RWPE2 (cell line): ENCODE measurements around the gene TBC1D23.
A peak's percentile ranks its signal among the peaks of the same experiment; 100 is the strongest.

Source experiments
- ATAC-seq: fragments of 200-7000 bp; cut with Tn5 transposase; 3 replicates; pipeline ENCODE4 v1.9.1; 2021; ENCODE audit warnings: low read depth
- DNase-seq: peaks from one replicate; pipeline ENCODE4 v3.0.0-alpha.2; 2020; ENCODE audit warnings: low spot score
- H3K27ac ChIP-seq: fragments of 450-650 bp; 2 replicates; pipeline ENCODE4 v1.5.1; 2017; ENCODE audit warnings: mild to moderate bottlenecking; ENCODE audit not compliant: poor library complexity, severe bottlenecking
- H3K27me3 ChIP-seq: fragments of 250-450 bp; sonication (Bioruptor Pico); 2 replicates; pipeline ENCODE4 v1.5.1; 2021; ENCODE audit warnings: mild to moderate bottlenecking, moderate library complexity; ENCODE audit not compliant: insufficient read depth, poor library complexity, severe bottlenecking
- H3K36me3 ChIP-seq: fragments of 250-450 bp; sonication (Bioruptor Pico); 2 replicates; pipeline ENCODE4 v1.5.1; 2020; ENCODE audit warnings: low read depth, mild to moderate bottlenecking, moderate library complexity
- H3K4me1 ChIP-seq: fragments of 250-450 bp; sonication (Bioruptor Pico); 2 replicates; pipeline ENCODE4 v1.5.1; 2021; ENCODE audit warnings: mild to moderate bottlenecking, moderate library complexity; ENCODE audit not compliant: insufficient read depth, poor library complexity, severe bottlenecking
- H3K4me3 ChIP-seq: fragments of 250-450 bp; sonication (Bioruptor Pico); 2 replicates; pipeline ENCODE4 v1.5.1; 2021; ENCODE audit warnings: mild to moderate bottlenecking, moderate library complexity; ENCODE audit not compliant: severe bottlenecking
- H3K9me3 ChIP-seq: fragments of 250-450 bp; sonication (Bioruptor Pico); 2 replicates; pipeline ENCODE4 v1.5.1; 2021; ENCODE audit warnings: mild to moderate bottlenecking, moderate library complexity; ENCODE audit not compliant: severe bottlenecking
- CTCF ChIP-seq: fragments of 450-650 bp; IDR thresholded peaks from one replicate; pipeline ENCODE4 v1.5.1; 2017; ENCODE audit warnings: mild to moderate bottlenecking, moderate library complexity; ENCODE audit not compliant: poor library complexity, severe bottlenecking

Gene TBC1D23

GRCh38 chr3:100246999-100247398 lies 13.8 kb upstream of the TBC1D23 start:
- TF ChIP-seq CTCF, result no peak
- Histone ChIP-seq H3K36me3 (no peaks in the 10 kb centered on the region), H3K27ac (no peak overlapping the region), H3K4me1 (no peaks in the 10 kb centered on the region), H3K4me3 (no peak overlapping the region), H3K27me3 (no peaks in the 10 kb centered on the region), H3K9me3 (no peaks in the 10 kb centered on the region)
- DNase-seq (no peak), ATAC-seq (no peak)

- Histone ChIP-seq H3K4me1 (no peaks in the 10 kb centered on the region), H3K27ac (no peak overlapping the region), H3K27me3 (no peaks in the 10 kb centered on the region), H3K4me3 (no peak overlapping the region), H3K9me3 (no peaks in the 10 kb centered on the region), H3K36me3 (no peaks in the 10 kb centered on the region)
- DNase-seq, result no peak
- no peak for ATAC-seq
- no peak for TF ChIP-seq CTCF
These were observed 8.8 kb upstream of the TBC1D23 start for GRCh38 chr3:100252001-100252400.

GRCh38 chr3:100254168-100254777 lies 6.5 kb upstream of the TBC1D23 start:
- H3K27me3 ChIP-seq, result no peaks in the 10 kb centered on the region
- no peak overlapping the region for H3K27ac ChIP-seq
- no peaks in the 10 kb centered on the region for H3K9me3 ChIP-seq
- ATAC-seq (peak; percentile 80), DNase-seq (no peak)
- H3K36me3 ChIP-seq, result no peaks in the 10 kb centered on the region
- no peak overlapping the region for H3K4me3 ChIP-seq
- H3K4me1 ChIP-seq, result no peaks in the 10 kb centered on the region
- TF ChIP-seq CTCF, result peak; percentile 92

DNA sequence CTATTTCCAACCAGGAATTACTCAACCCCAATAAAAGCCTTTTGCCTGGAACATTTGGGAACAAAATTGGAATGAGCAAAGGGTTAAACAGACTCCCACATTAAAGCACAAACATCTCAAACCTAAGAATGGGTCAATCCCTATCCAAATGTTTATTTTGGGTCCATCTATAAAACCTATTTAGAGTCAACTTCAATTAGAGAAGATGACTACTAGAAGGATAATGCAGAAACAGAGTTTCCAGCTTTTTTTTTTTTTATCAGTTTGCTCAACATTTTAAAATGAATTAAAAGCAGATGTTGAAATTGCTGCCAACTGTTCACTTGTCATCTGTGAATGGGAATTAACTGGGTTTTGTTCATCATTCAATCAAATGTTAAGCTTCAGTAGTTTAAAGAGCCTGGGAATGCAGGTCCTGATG lies 4.1 kb upstream of the TBC1D23 start:
- TF ChIP-seq CTCF, result no peak
- ATAC-seq, result no peak
- H3K36me3 ChIP-seq, result no peaks in the 10 kb centered on the region

GRCh38 chr3:100257586-100257985 lies 3.2 kb upstream of the TBC1D23 start:
- ATAC-seq (no peak), DNase-seq (no peak)
- no peak for TF ChIP-seq CTCF
- Histone ChIP-seq H3K27me3 (no peaks in the 10 kb centered on the region), H3K4me3 (no peak overlapping the region), H3K36me3 (no peaks in the 10 kb centered on the region), H3K9me3 (no peaks in the 10 kb centered on the region), H3K27ac (no peak overlapping the region), H3K4me1 (peaks cover 10% of the 10 kb centered on the region)

More for the DNA sequence above, 4.1 kb upstream of the TBC1D23 start:
- no peak for DNase-seq
- Histone ChIP-seq H3K27ac (no peak overlapping the region), H3K27me3 (no peaks in the 10 kb centered on the region), H3K9me3 (no peaks in the 10 kb centered on the region), H3K4me1 (peaks cover 4% of the 10 kb centered on the region), H3K4me3 (no peak overlapping the region)
